Measurements from ENCODE around the gene SCARB1. TPM values are rescaled to one million over a fixed set of nuclear protein-coding genes. Genes with fewer than 3 reads are reported as not detected.

Gene SCARB1
- total and polyA plus RNA-seq, 2 experiments from 2014 or later: 31.0 to 62.5 TPM

GRCh38 chr12:124764870-124765580, 98.6 kb downstream of the SCARB1 start:
- no peak for DNase-seq (ENCODE audit: low spot score)
- H3K4me3 Mint-ChIP-seq: no peak overlapping the region
- TF ChIP-seq CREB1 (CRISPR knock-in tag; IDR thresholded peaks at IDR 0.05; ENCODE audit: low read depth): no peak
- no peak for TF ChIP-seq ETS1 (IDR thresholded peaks at IDR 0.05)
- no peak for TF ChIP-seq ZNF462 (CRISPR knock-in tag; IDR thresholded peaks at IDR 0.05)
- no peak for TF ChIP-seq ZNF114 (CRISPR knock-in tag; IDR thresholded peaks at IDR 0.05)
- TF ChIP-seq POLR2AphosphoS5 (IDR thresholded peaks at IDR 0.05; ENCODE audit: low read depth): no peak
- TF ChIP-seq JUNB (IDR thresholded peaks at IDR 0.05; ENCODE audit: unreplicated experiment): no peak
- TF ChIP-seq EZH2phosphoT487 (IDR thresholded peaks at IDR 0.05; ENCODE audit: unreplicated experiment): no peak
- H3K27me3 Mint-ChIP-seq (ENCODE audit: insufficient read depth, low read depth, poor library complexity): peaks cover 9% of the 10 kb centered on the region
- Histone ChIP-seq H3K4me3 (no peak overlapping the region), H3K4me1 (ENCODE audit: insufficient read depth) (no peaks in the 10 kb centered on the region; the same call in 1 of the 2 replicates), H4K20me1 (replicated peaks; ENCODE audit: insufficient read depth) (no peaks in the 10 kb centered on the region), H3K27ac (ENCODE audit: low read depth) (no peak overlapping the region), H3K4me2 (no peak overlapping the region), H3K27me3 (ENCODE audit: insufficient read depth) (no peaks in the 10 kb centered on the region), H2AFZ (no peak overlapping the region), H3K9me2 (ENCODE audit: insufficient read depth) (no peaks in the 10 kb centered on the region), H3K79me2 (replicated peaks; ENCODE audit: insufficient read depth) (no peaks in the 10 kb centered on the region), H3F3A (replicated peaks; ENCODE audit: low read depth) (no peaks in the 10 kb centered on the region), H3K36me3 (ENCODE audit: insufficient read depth) (no peaks in the 10 kb centered on the region)
- peaks cover 35% of the 10 kb centered on the region for H3K9me3 Mint-ChIP-seq
- peaks cover 2% of the 10 kb centered on the region; the same call in 2 of the 3 replicates for H3K4me1 Mint-ChIP-seq
- ATAC-seq: no peak
- peaks cover 14% of the 10 kb centered on the region for H3K36me3 Mint-ChIP-seq (ENCODE audit: low read depth)
- no peak overlapping the region for H3K27ac Mint-ChIP-seq

Data from GM23338 (cell line).